Osteoblast (primary cell): ENCODE results near the gene OBP2A. TPM values are rescaled to one million over a fixed set of nuclear protein-coding genes. Genes with fewer than 3 reads are reported as not detected.
"Not testable (repeated sequence)": the region's sequence is repeated elsewhere in the genome, so short reads cannot be mapped to it uniquely, and the experiment has no call there.

Experiments
- DNase-seq: peaks from one replicate; pipeline ENCODE4 v3.0.0; 2011; ENCODE audit warnings: low spot score, mixed read lengths; ENCODE audit not compliant: insufficient read length; ENCODE audit errors: missing footprints
- H2AFZ ChIP-seq: 2 replicates; pipeline ENCODE4 v1.6.0; 2011; ENCODE audit warnings: mild to moderate bottlenecking, low read length
- H3K27ac ChIP-seq: 2 replicates; pipeline ENCODE4 v1.5.1; 2011; ENCODE audit warnings: mild to moderate bottlenecking, low read depth, low read length, moderate library complexity
- H3K27me3 ChIP-seq: 2 replicates; pipeline ENCODE4 v1.6.0; 2012; ENCODE audit warnings: mild to moderate bottlenecking, control low read depth, inconsistent platforms, low read length, moderate library complexity; ENCODE audit not compliant: insufficient read depth
- H3K36me3 ChIP-seq: 2 replicates; pipeline ENCODE4 v1.5.1; 2011; ENCODE audit warnings: mild to moderate bottlenecking, low read length, control low read depth, moderate library complexity; ENCODE audit not compliant: insufficient read depth
- H3K4me1 ChIP-seq: 2 replicates; pipeline ENCODE4 v1.5.1; 2011; ENCODE audit warnings: mild to moderate bottlenecking, low read length, control low read depth, moderate library complexity; ENCODE audit not compliant: insufficient read depth
- H3K4me2 ChIP-seq: 2 replicates; pipeline ENCODE4 v1.6.0; 2011; ENCODE audit warnings: mild to moderate bottlenecking, low read length; ENCODE audit not compliant: insufficient read depth
- H3K4me3 ChIP-seq: fragments of 200-600 bp; sonication (generic); 3 replicates; pipeline ENCODE4 v1.5.1; 2012; ENCODE audit warnings: mild to moderate bottlenecking, low read length, inconsistent platforms; ENCODE audit not compliant: insufficient read depth
- H3K79me2 ChIP-seq: 2 replicates; pipeline ENCODE4 v1.6.0; 2012; ENCODE audit warnings: mild to moderate bottlenecking, low read length, control low read depth, inconsistent platforms; ENCODE audit not compliant: insufficient read depth
- H3K9me3 ChIP-seq: 2 replicates; pipeline ENCODE4 v1.5.1; 2011; ENCODE audit warnings: low read depth, low read length, control low read depth
- H4K20me1 ChIP-seq: 2 replicates; pipeline ENCODE4 v1.6.0; 2012; ENCODE audit warnings: mild to moderate bottlenecking, low read length, control low read depth; ENCODE audit not compliant: insufficient read depth
- CTCF ChIP-seq: IDR thresholded peaks from 2 replicates; pipeline ENCODE4 v1.5.1; 2011; ENCODE audit warnings: mild to moderate bottlenecking, low read depth, low read length, moderate library complexity; ENCODE audit errors: extremely low read depth
- total RNA-seq: library from RNA; depleted of rRNA; stranded (reverse); fragments of >200 nt; gene quantifications from 2 replicates; pipeline ENCODE4 v1.2.3, GENCODE V29; 2012

The OBP2A gene
- total RNA-seq, 1 donor: not detected

GRCh38 chr9:135513351-135513846 is 32.5 kb upstream of the OBP2A start:
- peak; percentile 5 for DNase-seq
- Histone ChIP-seq H4K20me1 (no peaks in the 10 kb centered on the region), H3K27me3 (no peaks in the 10 kb centered on the region), H3K36me3 (no peaks in the 10 kb centered on the region), H2AFZ (no peak overlapping the region), H3K9me3 (no peaks in the 10 kb centered on the region), H3K79me2 (no peaks in the 10 kb centered on the region), H3K4me1 (peaks cover 3% of the 10 kb centered on the region), H3K4me3 (no peak overlapping the region), H3K27ac (no peak overlapping the region), H3K4me2 (no peak overlapping the region)
- no peak for TF ChIP-seq CTCF

GRCh38 chr9:135513906-135514305 is 32.0 kb upstream of the OBP2A start:
- not testable (repeated sequence) for H3K27me3 ChIP-seq, H4K20me1 ChIP-seq, H3K36me3 ChIP-seq, H3K4me1 ChIP-seq, H3K4me2 ChIP-seq, H3K79me2 ChIP-seq, H3K4me3 ChIP-seq, H2AFZ ChIP-seq, H3K9me3 ChIP-seq, H3K27ac ChIP-seq, DNase-seq

GRCh38 chr9:135514342-135515082 is 31.4 kb upstream of the OBP2A start:
- Histone ChIP-seq H3K27ac (no peak overlapping the region), H4K20me1 (no peaks in the 10 kb centered on the region), H3K4me1 (peaks cover 3% of the 10 kb centered on the region), H3K4me2 (no peak overlapping the region), H3K9me3 (no peaks in the 10 kb centered on the region), H3K4me3 (no peak overlapping the region), H3K79me2 (no peaks in the 10 kb centered on the region), H2AFZ (no peak overlapping the region), H3K27me3 (no peaks in the 10 kb centered on the region), H3K36me3 (no peaks in the 10 kb centered on the region)
- DNase-seq: peak; percentile 61
- no peak for TF ChIP-seq CTCF

GRCh38 chr9:135515083-135515951 is 30.6 kb upstream of the OBP2A start:
- peak; percentile 62 for DNase-seq
- Histone ChIP-seq H3K4me1 (peaks cover 3% of the 10 kb centered on the region), H3K4me3 (no peak overlapping the region), H3K4me2 (no peak overlapping the region), H3K36me3 (no peaks in the 10 kb centered on the region), H3K27ac (no peak overlapping the region), H3K27me3 (no peaks in the 10 kb centered on the region), H4K20me1 (no peaks in the 10 kb centered on the region), H2AFZ (no peak overlapping the region), H3K79me2 (no peaks in the 10 kb centered on the region), H3K9me3 (no peaks in the 10 kb centered on the region)
- no peak for TF ChIP-seq CTCF
